Measurements from ENCODE around the gene PGA4.
"Not testable (repeated sequence)": the region's sequence is repeated elsewhere in the genome, so short reads cannot be mapped to it uniquely, and the experiment has no call there.

Gene PGA4

DNA sequence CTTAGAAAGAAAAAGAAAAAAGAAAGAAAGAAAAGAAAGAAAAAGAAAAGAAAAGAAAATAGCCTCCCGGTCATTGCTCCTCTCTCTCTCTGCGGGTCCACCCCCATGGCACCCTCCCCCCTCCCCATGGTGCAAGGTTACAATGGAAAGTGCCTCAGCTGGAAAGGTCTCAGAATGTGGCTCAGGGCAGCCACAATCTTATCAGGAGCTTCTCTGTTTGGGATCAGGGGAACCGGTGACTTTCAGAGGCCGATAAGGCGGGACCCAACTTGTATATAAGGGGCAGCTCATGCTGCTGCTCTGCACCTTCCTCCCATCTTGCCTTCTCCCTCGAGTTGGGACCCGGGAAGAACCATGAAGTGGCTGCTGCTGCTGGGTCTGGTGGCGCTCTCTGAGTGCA, at the start of gene PGA4:
PGA4 (plus strand) TSS at position 301 of the 400 bp plus-strand sequence; CDS start at position 355, 54 bp downstream.
- DNase-seq = not testable (repeated sequence)

DNA sequence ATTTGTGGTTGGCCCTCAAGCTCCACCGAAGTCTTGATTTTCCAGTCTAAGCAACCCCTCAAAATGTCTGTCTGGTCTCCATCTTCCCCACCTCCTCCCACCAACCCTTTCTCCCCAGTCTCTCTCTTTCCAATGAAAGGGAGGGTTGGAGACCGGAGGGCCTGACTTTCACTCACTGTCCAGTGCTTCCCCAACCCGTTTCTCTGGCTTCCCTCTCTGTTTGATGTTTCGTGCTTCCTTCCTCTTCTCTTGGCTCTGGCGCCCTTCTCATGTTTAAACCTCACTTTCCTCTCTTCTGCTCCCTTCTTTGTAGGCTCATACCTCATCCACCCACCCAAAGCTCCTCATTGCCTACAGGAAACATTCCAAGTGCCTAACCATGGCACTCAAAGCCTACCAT, 49.8 kb upstream of the PGA4 start:
- no peak for DNase-seq

DNA sequence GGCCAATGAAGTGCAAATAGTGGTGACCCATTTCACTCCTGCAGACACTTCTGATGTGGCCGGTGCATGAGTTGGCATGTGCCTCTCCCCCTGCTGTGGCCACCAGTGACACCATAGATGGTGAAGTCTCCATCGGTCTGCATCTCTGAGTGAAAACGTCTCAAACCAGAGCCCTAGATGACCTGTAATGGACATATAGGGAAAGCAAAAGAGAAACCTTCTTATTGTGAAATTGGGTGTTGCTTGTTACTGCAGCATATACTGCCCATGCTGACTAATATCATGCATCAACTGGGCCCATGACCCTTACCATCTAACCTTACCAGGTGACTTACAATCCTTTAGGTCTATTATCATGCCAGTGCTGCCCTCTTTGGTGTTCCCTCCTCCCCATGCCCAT, 49.3 kb upstream of the PGA4 start:
- DNase-seq = no peak

DNA sequence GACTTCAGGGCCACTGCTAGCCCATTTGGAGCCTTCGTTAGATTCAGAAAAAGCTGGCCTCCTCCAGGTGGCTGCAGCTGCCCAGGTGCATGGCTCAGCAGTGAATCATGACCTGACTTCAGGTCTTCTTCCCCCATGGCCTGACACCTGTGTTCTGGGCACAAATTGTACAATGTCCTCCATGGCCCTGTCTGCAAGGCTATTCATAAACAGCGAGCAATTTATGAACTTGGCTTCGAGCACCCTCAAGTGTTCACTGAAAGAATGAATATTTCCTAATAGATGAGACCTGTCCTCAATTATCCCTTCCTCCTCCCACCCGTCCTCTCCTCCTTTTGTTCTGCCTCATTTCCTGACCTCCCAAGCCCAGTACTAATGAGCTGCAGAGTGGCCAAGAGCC, 48.7 kb upstream of the PGA4 start:
- no peak for DNase-seq

DNA sequence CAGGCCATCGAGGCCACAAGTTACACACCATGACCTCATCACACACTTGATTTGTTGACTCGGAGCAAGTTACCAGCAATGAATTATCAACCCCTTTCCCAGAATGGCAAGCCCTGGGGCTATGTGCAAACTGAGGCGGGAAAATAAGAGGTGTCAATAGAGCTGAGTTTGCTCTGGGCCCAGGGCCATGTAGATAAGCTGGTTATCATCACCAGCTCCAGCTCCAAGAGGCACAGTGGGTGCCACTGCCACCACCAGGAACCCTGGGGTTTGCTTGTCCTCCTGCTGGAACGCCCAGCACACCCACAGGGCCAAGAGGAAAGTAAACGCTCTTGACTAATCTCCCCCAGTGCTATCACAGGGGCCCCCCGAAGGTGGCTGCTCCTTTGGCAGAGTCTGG, 47.9 kb upstream of the PGA4 start:
- DNase-seq = no peak

DNA sequence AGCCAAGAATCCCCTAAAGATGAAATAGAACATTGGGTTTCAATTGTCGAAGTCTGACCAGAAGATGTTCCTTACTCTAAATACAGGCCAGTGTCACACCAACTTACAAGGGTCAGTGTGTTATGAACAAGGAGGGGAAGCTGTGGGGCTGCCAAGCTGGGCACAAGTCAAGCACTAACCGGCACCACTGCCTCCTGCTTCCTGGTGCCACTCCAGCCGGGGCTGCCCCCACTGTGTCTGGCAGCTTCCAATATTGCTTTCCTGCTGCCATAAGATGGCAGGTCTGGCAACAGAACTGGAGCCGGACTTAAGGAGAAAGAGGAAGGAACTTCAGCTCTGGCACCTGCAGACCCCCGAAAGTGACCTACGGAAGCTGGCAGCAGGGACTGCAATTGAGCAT, 47.2 kb upstream of the PGA4 start:
- DNase-seq = no peak

DNA sequence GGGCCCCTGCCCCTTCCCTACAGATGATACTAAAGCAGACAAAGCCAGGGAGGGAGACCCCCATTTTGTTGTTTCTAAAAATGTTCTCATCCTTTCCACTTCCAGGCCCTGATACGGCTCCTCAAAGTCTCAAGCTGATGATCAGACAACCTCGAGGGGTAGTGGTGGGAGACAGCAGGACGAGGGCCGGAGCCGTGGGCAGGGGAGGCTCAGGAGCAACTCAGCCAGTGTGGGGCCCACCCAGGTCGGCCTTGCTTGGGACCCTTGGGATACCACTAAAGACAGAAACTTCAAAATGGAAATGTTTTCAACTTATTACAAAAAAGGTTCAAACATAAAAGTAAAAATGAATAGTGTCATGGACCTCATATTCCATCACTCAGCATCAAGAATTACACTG, 45.7 kb upstream of the PGA4 start:
- DNase-seq = no peak

DNA sequence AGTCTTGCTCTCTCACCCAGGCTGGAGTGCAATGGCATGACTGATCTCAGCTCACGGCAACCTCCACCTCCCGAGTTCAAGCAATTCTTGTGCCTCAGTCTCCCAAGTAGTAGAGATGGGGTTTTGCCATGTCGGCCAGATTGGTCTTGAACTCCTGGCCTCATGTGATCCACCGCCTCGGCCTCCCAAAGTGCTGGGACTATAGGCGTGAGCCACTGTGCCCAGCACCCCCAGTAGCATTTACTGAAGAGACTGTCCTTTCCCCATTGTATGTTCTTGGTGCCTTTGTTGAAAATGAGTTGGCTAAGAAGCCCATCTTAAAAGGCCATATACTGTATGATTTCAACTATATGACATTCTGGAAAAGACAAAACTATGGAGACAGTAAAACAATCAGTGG, 41.9 kb upstream of the PGA4 start:
- not testable (repeated sequence) for DNase-seq

DNA sequence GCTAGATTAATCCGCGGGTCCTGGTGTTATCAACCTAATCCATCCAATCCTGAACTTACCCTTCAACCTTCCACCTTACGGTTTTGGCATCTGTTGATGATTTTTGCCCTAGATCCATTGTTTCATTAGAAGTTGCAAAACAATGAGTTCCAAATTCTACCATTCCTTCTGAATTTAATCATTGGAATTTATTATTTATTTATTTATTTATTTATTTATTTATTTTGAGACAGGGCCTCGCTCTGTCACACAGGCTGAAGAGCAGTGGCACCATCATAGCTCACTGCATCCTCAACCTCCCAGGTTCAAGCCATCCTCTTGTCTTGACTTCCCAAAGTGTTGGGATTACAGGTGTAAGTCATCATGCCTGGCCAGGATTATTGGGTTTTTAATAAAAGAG, 40.7 kb upstream of the PGA4 start:
- no peak for DNase-seq

DNA sequence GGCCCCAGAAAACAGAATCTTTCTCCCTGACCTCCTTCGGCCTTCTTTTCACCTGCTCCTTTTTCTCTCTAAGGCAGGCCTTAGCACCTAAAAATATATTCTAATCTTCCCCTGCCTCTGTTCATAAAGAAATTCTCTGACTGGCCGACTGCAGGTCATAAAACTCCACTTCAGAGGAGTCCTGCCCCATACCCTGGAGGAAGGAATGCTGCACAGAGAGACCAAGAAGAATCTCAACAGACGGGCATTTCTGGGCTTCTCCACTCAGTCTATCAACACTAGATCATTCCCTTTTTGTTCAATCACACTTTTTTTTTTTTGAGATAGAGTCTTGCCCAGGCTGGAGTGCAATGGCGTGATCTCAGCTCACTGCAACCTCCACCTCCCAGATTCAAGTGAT, 38.5 kb upstream of the PGA4 start:
- no peak for DNase-seq

DNA sequence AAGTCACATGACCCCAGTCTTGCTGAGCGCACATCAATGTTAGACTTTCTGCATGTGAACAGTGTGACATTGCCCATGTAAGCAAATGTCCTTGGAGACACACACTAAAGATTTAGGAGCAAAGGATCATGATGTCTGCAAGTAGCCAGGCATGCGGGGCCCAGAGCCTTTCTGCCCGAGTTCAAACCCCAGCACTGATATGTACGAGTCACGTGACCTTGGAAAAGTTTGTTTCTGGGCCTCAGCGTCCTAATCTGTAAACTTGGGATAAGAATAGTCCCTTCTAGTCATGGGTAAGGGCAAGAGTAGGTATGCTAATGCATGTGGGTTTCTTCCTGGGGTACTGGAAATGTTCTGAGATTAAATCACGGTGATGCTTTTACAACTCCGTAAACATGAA, 35.6 kb upstream of the PGA4 start:
- no peak for DNase-seq

DNA sequence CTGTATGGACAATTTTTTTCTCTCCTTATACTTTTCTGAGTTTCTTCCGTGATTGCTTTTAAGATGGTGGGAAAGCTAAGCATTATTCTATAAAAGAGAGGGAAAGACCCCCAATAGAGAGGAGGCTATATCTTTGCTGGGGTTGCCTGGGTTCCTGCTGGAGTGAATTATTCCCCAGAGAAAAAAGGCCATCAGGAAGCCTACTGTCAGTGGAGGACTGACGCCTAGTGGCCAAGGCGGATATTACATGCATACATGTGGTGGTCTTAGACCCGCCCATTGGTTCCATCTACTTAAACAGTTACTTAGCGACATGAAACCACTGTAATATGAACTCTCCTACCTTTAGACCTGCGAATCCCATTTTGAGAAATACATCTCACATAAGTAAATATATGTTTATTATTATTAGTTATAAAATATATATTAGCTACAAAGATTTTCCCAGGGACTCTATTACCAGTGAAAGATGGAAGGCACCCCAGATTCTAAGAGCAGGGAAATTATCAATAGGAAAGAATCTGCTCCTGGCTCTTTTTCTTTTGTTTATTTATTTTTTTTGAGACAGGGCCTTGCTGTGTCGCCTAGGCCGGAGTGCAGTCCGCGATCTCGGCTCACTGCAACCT, 34.5 kb upstream of the PGA4 start:
- peak; percentile 75 for DNase-seq

DNA sequence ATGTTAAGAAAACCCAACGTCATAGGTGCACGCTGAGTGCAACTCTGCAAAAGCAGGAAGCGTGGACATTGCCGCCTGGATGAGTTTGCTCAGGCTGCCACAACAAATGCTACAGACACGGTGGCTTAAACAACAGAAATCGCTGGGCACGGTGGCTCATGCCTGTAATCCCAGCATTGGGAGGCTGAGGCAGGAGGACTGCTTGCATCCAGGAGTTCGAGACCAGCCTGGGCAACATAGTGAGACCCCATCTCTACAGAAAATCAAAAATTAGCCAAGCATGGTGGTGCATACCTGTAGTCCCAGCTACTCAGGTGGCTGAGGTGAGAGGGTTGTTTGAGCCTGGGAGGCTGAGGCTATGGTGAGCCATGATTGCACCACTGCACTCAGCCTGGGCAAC, 32.2 kb upstream of the PGA4 start:
- no peak for DNase-seq

DNA sequence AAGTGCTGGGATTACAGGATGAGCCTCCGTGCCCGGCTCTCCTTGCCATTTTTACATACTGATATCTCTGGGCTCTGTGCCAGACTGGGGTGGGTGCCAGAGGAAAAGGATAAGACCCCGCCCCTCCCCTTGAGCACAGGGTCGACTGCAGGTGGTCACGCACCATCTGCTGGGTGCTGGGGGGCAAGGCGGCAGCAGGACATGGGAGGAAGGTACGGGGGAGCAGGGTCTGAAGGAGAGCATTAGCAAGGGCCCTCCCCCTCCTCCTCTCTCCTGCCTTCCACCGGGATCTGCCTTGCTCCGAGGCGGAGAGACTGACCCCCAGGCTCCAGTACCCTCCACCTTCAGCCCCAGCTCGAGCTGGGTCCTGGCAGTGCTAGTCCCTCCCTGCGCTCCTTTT, 28.6 kb upstream of the PGA4 start:
- DNase-seq = no peak

DNA sequence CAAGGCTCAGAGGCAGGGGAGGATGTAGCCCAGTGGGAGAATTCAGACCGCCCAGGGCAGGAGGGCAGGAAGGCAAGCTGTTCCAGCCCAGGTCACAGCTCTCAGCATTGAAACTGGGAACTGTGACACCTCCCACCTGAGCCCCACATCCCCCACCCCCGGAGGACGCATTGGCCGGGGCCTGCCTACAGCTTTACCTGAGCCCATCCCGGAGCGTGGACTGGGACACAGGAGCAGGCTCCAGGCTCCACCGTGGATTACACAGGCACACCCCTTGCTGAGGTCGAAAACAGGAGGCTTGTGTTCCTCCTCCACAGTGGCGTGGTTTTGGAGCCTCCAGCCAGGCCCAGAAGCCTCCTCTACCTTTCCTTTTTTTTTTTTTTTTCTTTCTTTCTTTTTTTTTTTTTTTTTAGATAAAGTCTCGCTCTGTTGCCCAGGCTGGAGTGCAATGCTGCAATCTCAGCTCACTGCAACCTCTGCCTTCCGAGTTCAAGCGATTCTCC, 27.9 kb upstream of the PGA4 start:
- no peak for DNase-seq

DNA sequence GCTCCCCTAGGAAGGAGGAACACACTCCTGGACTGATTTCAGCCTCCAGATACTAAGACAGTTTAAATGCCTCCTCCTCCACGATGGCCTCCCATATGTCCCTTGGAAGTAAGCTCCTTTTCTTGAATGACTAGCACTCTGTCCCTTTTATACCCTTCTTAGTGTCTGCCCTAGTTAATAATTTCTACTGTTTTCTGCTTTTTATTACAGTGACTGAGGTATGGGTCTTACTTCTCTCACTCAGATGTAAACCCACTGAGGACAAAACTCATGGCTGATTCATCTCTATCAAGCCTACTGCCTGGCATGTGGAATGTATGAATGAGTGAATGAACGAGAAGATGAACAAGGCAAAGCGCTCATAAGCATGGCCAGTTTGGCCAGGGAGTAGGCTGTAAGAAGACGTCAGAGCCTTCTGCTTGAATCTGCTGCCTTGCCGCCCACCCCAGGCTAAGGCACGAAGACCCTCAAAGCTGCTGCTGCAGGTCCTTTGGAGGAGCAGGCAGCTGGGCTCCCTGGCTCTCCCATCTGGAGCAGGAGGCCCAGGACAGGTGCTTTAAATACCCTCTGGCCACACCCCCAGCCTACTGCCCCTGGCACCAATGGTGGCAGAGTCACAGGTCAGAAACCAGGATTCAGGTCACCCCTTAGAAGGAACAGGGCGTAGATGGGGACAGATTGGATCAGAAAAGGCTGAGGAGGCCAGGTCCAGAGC, 27.0 kb upstream of the PGA4 start:
- no peak for DNase-seq

DNA sequence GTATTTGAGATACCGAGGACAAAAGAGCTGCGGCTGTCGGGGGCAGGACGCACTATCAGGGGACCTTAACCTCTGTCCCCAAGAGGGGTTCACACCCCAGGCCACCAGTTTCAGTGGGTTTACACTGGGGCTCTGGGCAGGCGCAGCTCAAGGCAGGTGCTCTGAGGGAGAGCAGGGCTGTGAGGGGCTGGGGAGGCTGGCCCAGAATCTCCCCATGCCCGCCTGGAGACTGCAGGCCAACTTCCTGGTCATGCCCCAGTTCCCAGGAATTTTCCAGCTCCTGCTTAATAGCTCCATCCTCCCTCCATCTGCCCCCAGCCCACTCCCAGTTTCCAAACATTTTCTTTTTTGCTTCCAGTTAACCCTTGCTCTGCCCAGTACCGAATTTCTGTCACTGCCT, 26.4 kb upstream of the PGA4 start:
- DNase-seq = no peak

DNA sequence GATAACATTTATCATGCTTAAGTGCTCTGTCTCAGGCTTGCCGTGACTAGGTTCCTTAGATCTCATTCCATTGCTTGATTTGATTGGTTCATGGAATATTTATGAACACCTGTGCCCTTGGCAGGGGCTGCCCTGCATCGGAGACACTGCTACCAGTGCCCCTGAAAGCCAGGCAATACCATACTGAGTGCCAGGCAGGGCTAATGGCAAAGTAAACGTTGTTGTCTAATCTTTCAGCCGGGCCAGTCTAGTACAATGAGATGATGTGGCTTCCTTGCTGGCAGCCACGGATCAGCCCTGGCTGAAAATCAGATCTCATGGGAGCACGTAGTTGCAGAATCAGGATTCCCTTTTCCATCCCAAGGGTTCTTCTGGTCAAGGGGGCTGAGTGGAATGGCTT, 23.8 kb upstream of the PGA4 start:
- DNase-seq = no peak

DNA sequence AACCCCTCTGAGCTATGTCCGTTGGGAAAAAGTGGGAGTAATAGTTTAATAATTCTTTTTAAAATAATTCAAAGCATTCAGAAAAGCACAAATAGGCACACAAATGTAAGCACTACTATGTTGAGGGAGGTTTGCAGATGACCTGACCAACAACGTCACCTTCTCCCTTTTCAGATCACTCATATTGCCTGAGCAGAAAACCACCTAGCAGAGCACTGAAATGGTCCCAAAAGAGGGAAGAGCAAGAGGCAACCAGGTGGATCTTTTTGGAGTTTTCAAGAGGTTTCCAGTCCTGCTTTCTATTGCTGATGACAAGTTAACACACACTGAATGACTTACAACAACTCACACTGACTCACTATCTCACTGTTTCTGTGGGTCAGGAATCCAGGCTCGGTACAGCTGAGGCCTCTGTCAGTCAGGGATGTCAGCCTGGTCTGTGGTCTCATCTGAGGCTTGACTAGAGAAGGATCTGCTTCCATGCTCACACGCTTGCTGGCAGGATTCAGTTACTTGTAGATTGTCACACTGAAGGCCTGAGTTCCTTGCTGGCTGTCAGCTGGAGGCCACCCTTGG, 23.1 kb upstream of the PGA4 start:
- DNase-seq = no peak

DNA sequence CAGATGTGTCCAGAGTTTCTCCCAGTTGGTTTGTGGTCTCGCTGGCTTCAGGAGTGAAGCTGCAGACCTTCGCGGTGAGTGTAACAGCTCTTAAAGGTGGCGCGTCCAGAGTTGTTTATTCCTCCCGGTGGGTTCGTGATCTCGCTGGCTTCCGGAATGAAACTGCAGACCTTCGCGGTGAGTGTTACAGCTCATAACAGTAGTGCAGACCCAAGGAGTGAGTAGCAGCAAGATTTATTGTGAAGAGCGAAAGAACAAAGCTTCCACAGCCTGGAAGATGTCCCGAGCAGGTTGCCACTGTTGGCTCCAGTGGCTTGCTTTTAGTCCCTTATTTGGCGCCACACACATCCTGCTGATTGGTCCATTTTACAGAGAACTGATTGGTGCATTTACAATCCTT, 20.7 kb upstream of the PGA4 start:
- no peak for DNase-seq

DNA sequence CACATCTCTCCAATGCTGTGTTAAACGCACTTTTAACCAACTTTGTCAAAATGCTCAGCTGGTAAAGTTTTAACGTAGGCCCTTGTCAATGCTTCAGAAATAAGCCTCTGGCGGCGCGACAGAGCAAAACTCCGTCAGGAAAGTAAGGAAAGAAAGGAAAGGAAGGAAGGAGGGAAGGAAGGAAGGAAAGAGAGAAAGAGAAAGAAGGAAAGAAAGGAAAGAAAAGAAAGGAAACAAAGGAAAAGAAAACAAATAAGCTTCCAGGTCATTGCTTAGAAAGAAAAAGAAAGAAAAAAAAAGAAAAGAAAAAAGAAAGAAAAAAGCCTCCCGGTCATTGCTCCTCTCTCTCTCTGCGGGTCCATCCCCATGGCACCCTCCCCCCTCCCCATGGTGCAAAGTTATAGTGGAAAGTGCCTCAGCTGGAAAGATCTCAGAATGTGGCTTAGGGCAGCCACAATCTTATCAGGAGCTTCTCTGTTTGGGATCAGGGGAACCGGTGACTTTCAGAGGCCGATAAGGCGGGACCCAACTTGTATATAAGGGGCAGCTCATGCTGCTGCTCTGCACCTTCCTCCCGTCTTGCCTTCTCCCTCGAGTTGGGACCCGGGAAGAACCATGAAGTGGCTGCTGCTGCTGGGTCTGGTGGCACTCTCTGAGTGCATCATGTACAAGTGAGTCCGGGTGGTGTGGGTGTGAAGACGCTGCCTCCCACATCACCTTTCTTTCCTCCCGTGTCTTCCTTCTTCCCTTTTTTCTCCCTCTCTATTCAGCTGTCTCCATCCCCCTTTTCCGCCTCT, 19.0 kb upstream of the PGA4 start, which contains the start of gene PGA3:
PGA3 (plus strand) TSS at position 566 of the 797 bp plus-strand sequence; CDS start at position 616, 50 bp downstream.
- not testable (repeated sequence) for DNase-seq

DNA sequence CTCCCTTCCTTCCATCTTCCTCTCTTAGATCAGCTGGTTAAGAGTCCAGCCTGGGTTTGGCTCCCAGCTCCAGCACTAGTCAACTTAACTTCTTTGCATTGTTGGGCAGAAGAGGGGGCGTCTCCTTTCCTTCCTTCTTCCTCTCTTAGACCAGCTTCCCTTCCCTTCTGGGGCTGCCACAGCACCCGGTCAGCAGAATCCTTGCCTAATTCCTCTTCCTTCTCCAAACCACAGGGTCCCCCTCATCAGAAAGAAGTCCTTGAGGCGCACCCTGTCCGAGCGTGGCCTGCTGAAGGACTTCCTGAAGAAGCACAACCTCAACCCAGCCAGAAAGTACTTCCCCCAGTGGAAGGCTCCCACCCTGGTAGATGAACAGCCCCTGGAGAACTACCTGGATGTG, 18.3 kb upstream of the PGA4 start:
- DNase-seq = not testable (repeated sequence)

DNA sequence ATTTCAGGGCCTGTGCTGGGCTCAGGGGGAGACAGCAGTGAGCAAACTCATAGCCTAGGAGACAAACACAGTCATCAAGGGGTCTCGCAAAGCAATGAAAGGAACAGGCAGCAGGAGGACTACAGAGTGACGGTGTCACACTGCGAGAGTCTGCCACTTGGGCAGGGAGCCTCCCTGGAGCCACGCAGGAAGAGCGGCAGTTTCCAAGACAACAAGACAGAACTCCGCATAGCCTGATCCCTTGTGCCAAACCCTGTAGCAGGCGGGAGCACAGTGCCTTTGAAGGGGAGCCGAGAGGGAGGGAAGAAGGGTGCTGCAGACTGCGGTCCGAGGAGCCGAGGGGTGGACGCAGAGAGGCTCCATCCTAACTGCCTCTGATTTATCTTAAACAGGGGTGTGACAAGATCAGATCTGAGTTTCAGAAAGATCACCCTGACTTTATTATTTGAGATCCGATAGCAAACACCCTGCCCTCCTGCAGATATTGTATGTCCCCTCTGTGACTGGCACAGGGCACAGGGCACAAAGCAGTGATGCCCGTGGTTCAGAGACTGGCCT, 17.6 kb upstream of the PGA4 start:
- not testable (repeated sequence) for DNase-seq
